Spinal cord (tissue), 10 donors: ENCODE data around the gene TCFL5. TPM values are rescaled to one million over a fixed set of nuclear protein-coding genes. Genes with fewer than 3 reads are reported as not detected.

Experiments used
- DNase-seq, 6 donors: peaks; one replicate each; pipeline versions ENCODE4 v3.0.0 to v3.0.0-alpha.2; 2013 to 2015; ENCODE audit warnings: low spot score in 6 of 6, low read depth in 4 of 6
- H3K27ac ChIP-seq: one replicate; pipeline ENCODE4 v1.5.1; 2013; ENCODE audit warnings: low read depth, low read length, control low read depth
- H3K27me3 ChIP-seq: one replicate; pipeline ENCODE4 v1.6.1; 2013; ENCODE audit warnings: low read length; ENCODE audit not compliant: control insufficient read depth, insufficient read depth
- H3K36me3 ChIP-seq: one replicate; pipeline ENCODE4 v1.6.1; 2013; ENCODE audit warnings: low read length; ENCODE audit not compliant: control insufficient read depth, insufficient read depth
- H3K4me1 ChIP-seq: one replicate; pipeline ENCODE4 v1.6.1; 2013; ENCODE audit warnings: low read length; ENCODE audit not compliant: control insufficient read depth, insufficient read depth
- H3K4me3 ChIP-seq: one replicate; pipeline ENCODE4 v1.5.1; 2013; ENCODE audit warnings: low read depth, low read length, control low read depth
- H3K9me3 ChIP-seq: one replicate; pipeline ENCODE4 v1.6.1; 2013; ENCODE audit warnings: low read length; ENCODE audit not compliant: control insufficient read depth, insufficient read depth
- WGBS: methylation state at CpG from one replicate; pipeline ENCODE4 v1.1.5; 2013; ENCODE audit warnings: missing lambda C conversion rate; ENCODE audit not compliant: insufficient coverage; 5-methylcytosine and 5-hydroxymethylcytosine counted together
- polyA plus RNA-seq, 2 donors: library from polyadenylated mRNA; unstranded; fragments of 120-200 nt; gene quantifications; one replicate each; pipeline ENCODE4 v1.2.1, GENCODE V29; 2013; ENCODE audit not compliant: insufficient read length in 2 of 2
- total RNA-seq, 2 donors: library from RNA; depleted of rRNA in 1 of 2; stranded (reverse); fragments of 120-200 nt in 1 of 2; fragments of >200 nt in 1 of 2; gene quantifications; one replicate each; pipeline versions ENCODE4 v1.2.3 to v1.2.4, GENCODE V29; 2013 to 2014
- donor health status: healthy.

TCFL5 gene
- total and polyA plus RNA-seq, 4 donors: 12.3 to 16.3 (median 14.3) TPM

- H3K27me3 ChIP-seq: no peaks in the 10 kb centered on the region
- DNase-seq: no peak
- H3K36me3 ChIP-seq: peaks cover 54% of the 10 kb centered on the region
- no peaks in the 10 kb centered on the region for H3K9me3 ChIP-seq
- H3K27ac ChIP-seq: no peak overlapping the region
- no CpG with 5 or more reads among the region's 7 CpGs for WGBS
- H3K4me3 ChIP-seq: no peak overlapping the region
- peaks cover 18% of the 10 kb centered on the region for H3K4me1 ChIP-seq
These were observed 41.4 kb upstream of the TCFL5 start for GRCh38 chr20:62902926-62903615.

GRCh38 chr20:62901891-62902290, 40.3 kb upstream of the TCFL5 start:
- Histone ChIP-seq H3K27me3 (no peaks in the 10 kb centered on the region), H3K9me3 (no peaks in the 10 kb centered on the region), H3K4me3 (no peak overlapping the region), H3K36me3 (peaks cover 46% of the 10 kb centered on the region), H3K27ac (no peak overlapping the region), H3K4me1 (peaks cover 24% of the 10 kb centered on the region)
- 100% methylated on average over 1 of the region's 11 CpGs for WGBS
- no peak for DNase-seq

GRCh38 chr20:62900692-62901584, 39.3 kb upstream of the TCFL5 start:
- 50% methylated on average over 14 of the region's 20 CpGs for WGBS
- Histone ChIP-seq H3K4me1 (peaks cover 24% of the 10 kb centered on the region), H3K4me3 (no peak overlapping the region), H3K27ac (no peak overlapping the region), H3K36me3 (peaks cover 42% of the 10 kb centered on the region), H3K9me3 (no peaks in the 10 kb centered on the region), H3K27me3 (no peaks in the 10 kb centered on the region)
- DNase-seq: peak in 2 of 6 donors; percentile 7 to 71

- DNase-seq: peak; percentile 31 to 90 (median 58)
- Histone ChIP-seq H3K4me3 (no peak overlapping the region), H3K27me3 (no peaks in the 10 kb centered on the region), H3K27ac (no peak overlapping the region), H3K36me3 (peaks cover 42% of the 10 kb centered on the region), H3K9me3 (no peaks in the 10 kb centered on the region), H3K4me1 (peaks cover 24% of the 10 kb centered on the region)
- 2% methylated on average over 8 of the region's 11 CpGs for WGBS
These were observed 38.5 kb upstream of the TCFL5 start for GRCh38 chr20:62900052-62900691.

GRCh38 chr20:62899633-62900051, 38.0 kb upstream of the TCFL5 start:
- no peak for DNase-seq

GRCh38 chr20:62898970-62899632, 37.5 kb upstream of the TCFL5 start:
- no peaks in the 10 kb centered on the region for H3K9me3 ChIP-seq
- peaks cover 24% of the 10 kb centered on the region for H3K4me1 ChIP-seq
- DNase-seq: no peak
- peaks cover 50% of the 10 kb centered on the region for H3K36me3 ChIP-seq
- H3K27me3 ChIP-seq: no peaks in the 10 kb centered on the region
- WGBS: 52% methylated on average over 6 of the region's 16 CpGs
- no peak overlapping the region for H3K4me3 ChIP-seq
- H3K27ac ChIP-seq: no peak overlapping the region

More at GRCh38 chr20:62899633-62900051, 38.0 kb upstream of the TCFL5 start:
- H3K9me3 ChIP-seq: no peaks in the 10 kb centered on the region
- no peak overlapping the region for H3K27ac ChIP-seq
- H3K4me1 ChIP-seq: peaks cover 24% of the 10 kb centered on the region
- H3K36me3 ChIP-seq: peaks cover 45% of the 10 kb centered on the region
- H3K4me3 ChIP-seq: no peak overlapping the region
- no peaks in the 10 kb centered on the region for H3K27me3 ChIP-seq
- 55% methylated on average over 2 of the region's 6 CpGs for WGBS

DNA sequence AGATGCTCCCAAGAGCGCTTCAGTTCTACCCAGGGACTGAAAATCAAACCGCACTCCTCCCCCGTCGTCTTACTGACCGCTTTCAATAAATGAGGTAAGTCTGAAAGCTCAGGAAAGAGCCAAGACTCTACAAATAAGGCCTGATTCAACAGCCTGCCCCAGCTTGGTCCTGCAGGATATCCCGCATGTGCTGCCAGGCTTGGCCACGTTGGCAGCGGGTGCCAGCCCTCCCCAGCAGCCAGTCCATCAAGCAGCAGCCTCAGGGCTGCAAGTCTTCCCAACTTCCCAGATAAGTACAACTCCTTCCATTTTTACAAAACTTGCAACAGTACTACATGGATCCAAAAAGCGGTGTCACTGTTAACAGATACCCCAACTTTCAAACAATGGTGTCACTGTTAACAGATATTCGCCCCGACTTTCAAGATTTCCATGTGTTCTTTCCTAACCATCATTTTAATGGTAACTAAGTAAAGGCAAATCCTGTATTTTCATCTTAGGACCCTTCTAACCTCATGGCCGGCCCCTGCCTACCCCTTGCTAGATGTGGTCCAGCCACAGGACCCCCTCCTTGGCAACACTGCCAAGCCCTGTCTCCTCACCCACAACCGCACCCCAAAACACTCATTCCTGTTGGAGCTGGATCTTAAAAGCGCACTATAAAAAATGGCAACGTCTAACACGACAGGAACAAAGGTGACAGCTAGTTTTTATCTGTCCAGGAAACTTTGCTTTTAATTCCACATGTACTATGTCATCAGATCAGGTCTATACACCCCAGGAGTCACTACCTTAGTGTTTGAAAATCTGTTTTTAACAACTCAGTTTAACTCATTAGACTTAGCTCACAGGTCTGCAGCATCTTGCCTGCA, 36.7 kb upstream of the TCFL5 start:
- 77% methylated on average over 16 of the region's 16 CpGs for WGBS
- Histone ChIP-seq H3K9me3 (no peaks in the 10 kb centered on the region), H3K4me1 (peaks cover 24% of the 10 kb centered on the region), H3K27ac (no peak overlapping the region), H3K27me3 (no peaks in the 10 kb centered on the region), H3K4me3 (no peak overlapping the region), H3K36me3 (peaks cover 51% of the 10 kb centered on the region)
- DNase-seq: no peak

DNA sequence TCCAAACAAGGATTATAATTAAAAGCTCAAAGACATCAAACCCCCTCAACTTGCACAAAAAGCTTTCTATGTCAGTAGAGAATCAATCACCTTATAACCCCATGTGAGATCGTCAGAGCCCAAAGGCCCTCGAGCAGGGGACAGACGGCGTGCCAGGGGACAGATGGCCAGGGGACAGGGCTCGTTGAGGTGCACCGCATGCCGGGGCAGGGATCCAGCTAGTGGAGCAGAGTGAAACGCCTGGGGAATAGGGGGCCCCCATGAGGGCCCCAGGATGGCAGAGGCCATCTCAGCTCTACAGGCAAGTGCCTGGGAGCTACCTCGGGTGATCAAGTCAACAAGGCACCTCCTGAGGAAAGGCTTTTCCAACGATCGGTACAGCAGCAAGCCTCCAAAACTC, 36.0 kb upstream of the TCFL5 start:
- no peak for DNase-seq
- Histone ChIP-seq H3K4me3 (no peak overlapping the region), H3K36me3 (peaks cover 52% of the 10 kb centered on the region), H3K4me1 (peaks cover 24% of the 10 kb centered on the region), H3K9me3 (no peaks in the 10 kb centered on the region), H3K27ac (no peak overlapping the region), H3K27me3 (no peaks in the 10 kb centered on the region)
- WGBS: 66% methylated on average over 11 of the region's 11 CpGs
